Epithelial cell of esophagus (primary cell): ENCODE data around the gene COPG1.
"Not testable (repeated sequence)": the region's sequence is repeated elsewhere in the genome, so short reads cannot be mapped to it uniquely, and the experiment has no call there.

ENCODE experiments used
- DNase-seq: peaks from one replicate; pipeline ENCODE4 v3.0.0; 2010; ENCODE audit warnings: low read depth
- H3K4me3 ChIP-seq: 2 replicates; pipeline ENCODE4 v1.5.1; 2011; ENCODE audit warnings: mild to moderate bottlenecking, low read length, control low read depth
- TF ChIP-seq, protein P1 (sequence below): IDR thresholded peaks from 2 replicates; pipeline ENCODE4 v1.5.1; 2011; ENCODE audit warnings: low read depth, mild to moderate bottlenecking, low read length, control low read depth, inconsistent platforms; ENCODE audit not compliant: insufficient read depth; ENCODE audit errors: missing control alignments

COPG1 gene

DNA sequence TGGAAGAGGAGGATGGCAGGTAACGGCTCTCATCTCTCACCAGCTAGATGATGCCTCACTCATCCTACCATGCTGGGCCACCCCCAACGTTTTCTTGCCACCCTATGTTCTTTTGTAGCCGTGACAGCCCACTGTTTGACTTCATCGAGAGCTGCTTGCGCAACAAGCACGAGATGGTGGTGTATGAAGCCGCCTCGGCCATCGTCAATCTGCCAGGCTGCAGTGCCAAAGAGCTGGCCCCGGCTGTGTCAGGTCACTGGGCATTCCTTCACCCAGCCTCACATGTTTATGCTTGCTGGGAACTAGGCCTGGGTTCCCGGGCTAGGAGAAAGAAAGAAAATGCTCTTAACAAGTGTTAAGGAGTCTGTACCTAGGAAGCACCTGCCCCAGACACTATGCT is 8.2 kb downstream of the COPG1 start:
- H3K4me3 ChIP-seq: no peak overlapping the region
- DNase-seq: no peak
- TF ChIP-seq, protein P1, sequence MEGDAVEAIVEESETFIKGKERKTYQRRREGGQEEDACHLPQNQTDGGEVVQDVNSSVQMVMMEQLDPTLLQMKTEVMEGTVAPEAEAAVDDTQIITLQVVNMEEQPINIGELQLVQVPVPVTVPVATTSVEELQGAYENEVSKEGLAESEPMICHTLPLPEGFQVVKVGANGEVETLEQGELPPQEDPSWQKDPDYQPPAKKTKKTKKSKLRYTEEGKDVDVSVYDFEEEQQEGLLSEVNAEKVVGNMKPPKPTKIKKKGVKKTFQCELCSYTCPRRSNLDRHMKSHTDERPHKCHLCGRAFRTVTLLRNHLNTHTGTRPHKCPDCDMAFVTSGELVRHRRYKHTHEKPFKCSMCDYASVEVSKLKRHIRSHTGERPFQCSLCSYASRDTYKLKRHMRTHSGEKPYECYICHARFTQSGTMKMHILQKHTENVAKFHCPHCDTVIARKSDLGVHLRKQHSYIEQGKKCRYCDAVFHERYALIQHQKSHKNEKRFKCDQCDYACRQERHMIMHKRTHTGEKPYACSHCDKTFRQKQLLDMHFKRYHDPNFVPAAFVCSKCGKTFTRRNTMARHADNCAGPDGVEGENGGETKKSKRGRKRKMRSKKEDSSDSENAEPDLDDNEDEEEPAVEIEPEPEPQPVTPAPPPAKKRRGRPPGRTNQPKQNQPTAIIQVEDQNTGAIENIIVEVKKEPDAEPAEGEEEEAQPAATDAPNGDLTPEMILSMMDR: no peak

DNA sequence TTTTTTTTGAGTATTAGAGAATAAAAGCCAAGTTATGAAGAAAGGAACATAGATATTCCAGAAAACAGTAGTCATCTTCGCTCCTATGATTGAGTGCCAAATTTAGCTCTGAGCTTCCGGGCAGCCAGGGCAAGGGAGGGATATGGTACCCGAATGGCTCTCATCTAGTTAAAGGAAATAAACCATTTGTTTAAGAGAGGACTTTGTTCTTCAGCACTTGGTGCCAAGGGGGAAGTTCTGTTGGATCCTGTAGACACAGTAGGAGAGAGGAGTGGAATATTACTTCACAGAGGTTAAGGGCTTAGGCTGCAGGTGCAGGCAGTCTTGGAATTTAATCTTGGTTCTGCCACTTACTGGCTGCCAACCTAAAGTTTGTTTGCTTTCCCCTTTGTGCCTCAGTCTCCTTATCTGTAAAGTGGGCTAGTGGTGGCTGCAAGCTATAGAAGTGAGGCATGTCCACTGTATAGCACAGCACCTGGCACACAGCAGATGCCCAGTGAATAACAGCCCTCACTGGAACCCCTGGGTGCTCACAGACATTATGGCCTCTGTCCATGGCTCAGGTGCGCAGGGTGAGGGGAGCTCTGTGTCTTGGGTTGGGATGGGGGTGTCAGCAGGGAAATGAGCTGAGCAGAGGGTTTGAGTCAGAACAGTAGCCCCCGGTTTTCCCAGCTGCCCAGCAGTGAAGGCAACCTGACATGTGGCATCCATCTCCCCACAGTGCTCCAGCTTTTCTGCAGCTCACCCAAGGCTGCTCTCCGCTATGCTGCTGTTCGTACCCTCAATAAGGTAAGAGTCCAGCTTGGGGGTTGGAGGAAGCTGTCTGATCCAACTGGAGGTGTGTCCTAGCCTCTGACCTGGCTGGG is 10.4 kb downstream of the COPG1 start:
- no peak overlapping the region for H3K4me3 ChIP-seq
- DNase-seq: no peak
- TF ChIP-seq, protein P1: no peak

DNA sequence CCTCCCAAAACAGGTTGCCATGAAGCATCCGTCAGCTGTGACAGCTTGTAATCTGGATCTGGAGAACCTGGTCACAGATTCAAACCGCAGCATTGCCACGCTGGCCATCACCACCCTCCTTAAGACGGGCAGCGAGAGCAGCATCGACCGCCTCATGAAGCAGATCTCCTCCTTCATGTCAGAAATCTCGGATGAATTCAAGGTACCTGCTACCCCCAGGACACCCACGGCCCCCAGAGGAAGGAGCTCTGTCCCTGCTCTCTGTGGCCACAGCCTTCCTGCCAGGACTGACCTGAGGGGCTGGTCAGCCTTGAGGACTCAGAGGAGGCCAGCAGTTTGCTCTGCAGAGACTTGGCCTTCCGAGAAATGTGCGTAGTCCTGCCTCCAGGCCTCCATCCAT is 11.2 kb downstream of the COPG1 start:
- no peak overlapping the region for H3K4me3 ChIP-seq
- DNase-seq: no peak
- TF ChIP-seq, protein P1: no peak

DNA sequence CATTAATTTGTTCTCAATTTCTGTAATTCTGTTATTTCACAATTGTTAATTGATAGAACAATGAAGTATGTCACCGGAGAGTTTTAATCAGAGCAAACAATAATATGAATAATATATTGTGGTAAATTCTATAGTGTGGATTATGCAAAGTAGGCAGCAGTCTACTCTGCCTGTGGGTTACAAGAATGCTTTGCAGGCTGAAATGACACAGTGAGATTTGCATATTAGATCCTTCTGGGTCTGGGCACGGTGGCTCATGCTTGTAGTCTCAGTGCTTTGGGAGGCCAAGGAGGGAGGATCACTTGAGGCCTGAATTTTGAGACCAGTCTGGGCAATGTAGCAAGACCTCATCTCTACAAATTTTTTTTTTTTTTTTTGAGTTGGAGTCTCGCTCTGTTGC is 12.5 kb downstream of the COPG1 start:
- TF ChIP-seq, protein P1: no peak
- no peak for DNase-seq
- no peak overlapping the region for H3K4me3 ChIP-seq

DNA sequence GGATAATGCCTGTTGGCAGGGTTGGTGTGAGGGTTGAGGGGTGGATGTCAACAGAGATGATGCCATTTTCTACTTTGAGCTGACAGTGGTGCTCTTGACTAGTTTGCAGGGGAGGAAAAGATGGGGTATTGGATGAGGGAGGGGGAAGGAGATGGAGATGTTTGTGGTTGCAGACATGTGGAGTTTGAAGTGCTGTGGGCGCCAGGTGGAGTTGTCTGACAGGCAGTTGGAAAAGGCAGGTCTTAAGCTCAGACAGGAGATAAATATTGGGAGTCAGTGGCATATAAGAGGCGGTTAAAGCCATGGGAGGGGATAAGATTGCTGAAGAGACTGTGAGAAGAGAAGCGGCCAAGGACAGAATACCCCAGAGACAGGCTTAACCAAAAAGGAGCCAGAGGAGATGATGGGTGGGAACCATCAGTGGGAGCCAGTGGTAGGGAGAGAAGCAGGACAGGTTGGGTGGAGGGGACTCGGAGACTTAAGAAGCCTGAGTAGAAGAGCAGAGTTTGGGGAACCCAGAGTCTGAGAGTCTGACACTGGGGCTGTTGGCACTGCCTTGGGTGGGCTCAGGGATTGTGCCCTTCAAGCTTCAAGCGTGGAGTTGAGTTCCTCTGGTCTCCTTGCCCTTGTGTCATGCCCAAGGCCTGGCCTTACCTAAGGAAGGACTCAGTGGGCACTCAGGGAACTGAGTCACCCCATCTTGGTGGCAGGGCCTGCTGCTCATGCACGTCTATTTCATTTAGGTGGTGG is 13.9 kb downstream of the COPG1 start:
- no peak for DNase-seq
- TF ChIP-seq, protein P1: no peak
- no peak overlapping the region for H3K4me3 ChIP-seq

DNA sequence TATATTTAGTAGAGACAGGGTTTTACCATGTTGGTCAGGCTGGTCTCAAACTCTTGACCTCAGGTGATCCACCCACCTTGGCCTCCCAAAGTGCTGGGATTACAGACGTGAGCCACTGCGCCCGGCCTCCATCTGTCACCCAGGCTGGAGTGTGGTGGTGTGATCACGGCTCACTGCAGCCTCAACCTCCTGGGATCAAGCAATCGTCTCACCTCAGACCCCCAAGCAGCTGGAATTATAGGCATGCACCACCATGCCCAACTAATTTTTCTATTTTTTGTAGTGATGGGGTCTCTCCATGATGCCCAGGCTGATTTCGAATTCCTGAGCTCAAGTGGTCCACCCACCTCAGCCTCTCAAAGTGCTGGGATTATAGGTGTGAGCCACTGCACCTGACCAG is 15.6 kb downstream of the COPG1 start:
- H3K4me3 ChIP-seq, DNase-seq: not testable (repeated sequence)

DNA sequence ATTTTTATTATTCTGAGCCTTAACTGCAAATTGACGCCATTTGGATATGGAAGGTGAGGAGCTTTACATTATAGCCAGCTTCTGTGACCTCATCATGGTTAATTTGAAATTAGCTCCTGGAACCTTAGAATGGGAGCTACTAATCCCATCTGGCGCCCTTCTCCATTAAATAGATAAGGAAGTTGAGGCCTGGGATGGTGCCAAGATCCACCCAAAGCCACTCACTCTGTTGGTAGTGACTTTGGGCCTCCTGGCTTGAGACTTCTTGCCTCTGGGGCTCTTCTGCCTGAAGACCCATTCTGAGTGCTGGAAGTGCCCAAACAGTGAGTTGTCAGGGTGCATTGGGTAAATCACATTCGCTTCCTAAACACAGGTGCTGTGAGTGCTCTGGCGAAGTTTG is 17.2 kb downstream of the COPG1 start:
- TF ChIP-seq, protein P1: no peak
- no peak overlapping the region for H3K4me3 ChIP-seq
- DNase-seq: no peak
